GM19238 (cell line): ENCODE measurements around the gene HOXD12.

Source experiments
- DNase-seq: peaks from one replicate; pipeline ENCODE4 v3.0.0; 2011; ENCODE audit warnings: low spot score; ENCODE audit not compliant: insufficient read length

Gene HOXD12

GRCh38 chr2:176130957-176131847 lies 31.6 kb downstream of the HOXD12 start:
- no peak for DNase-seq

GRCh38 chr2:176131848-176132158 lies 32.2 kb downstream of the HOXD12 start:
- DNase-seq = no peak

- DNase-seq = no peak
These were observed 32.9 kb downstream of the HOXD12 start for GRCh38 chr2:176132205-176133171.

- no peak for DNase-seq
These were observed 33.8 kb downstream of the HOXD12 start for GRCh38 chr2:176133389-176133788.

- no peak for DNase-seq
These were observed 34.4 kb downstream of the HOXD12 start for GRCh38 chr2:176134035-176134434.

- no peak for DNase-seq
These were observed 35.4 kb downstream of the HOXD12 start for GRCh38 chr2:176135035-176135440.

- DNase-seq = no peak
These were observed 37.0 kb downstream of the HOXD12 start for GRCh38 chr2:176136374-176137251.

GRCh38 chr2:176137252-176137580 lies 37.6 kb downstream of the HOXD12 start:
- no peak for DNase-seq

- DNase-seq = no peak
These were observed 38.3 kb downstream of the HOXD12 start for GRCh38 chr2:176137906-176138305.

GRCh38 chr2:176138526-176138922 lies 38.9 kb downstream of the HOXD12 start:
- no peak for DNase-seq

- no peak for DNase-seq
These were observed 39.5 kb downstream of the HOXD12 start for GRCh38 chr2:176138923-176139660.

GRCh38 chr2:176139661-176140512 lies 40.3 kb downstream of the HOXD12 start:
- DNase-seq = no peak

GRCh38 chr2:176140513-176141317 lies 41.1 kb downstream of the HOXD12 start:
- DNase-seq = peak; percentile 92

- DNase-seq = no peak
These were observed 42.7 kb downstream of the HOXD12 start for GRCh38 chr2:176142281-176142680.

- no peak for DNase-seq
These were observed 45.7 kb downstream of the HOXD12 start for GRCh38 chr2:176145085-176145969.

- DNase-seq = no peak
These were observed 46.5 kb downstream of the HOXD12 start for GRCh38 chr2:176146101-176146500.

- no peak for DNase-seq
These were observed 47.0 kb downstream of the HOXD12 start for GRCh38 chr2:176146645-176147044.

GRCh38 chr2:176147210-176147799 lies 47.7 kb downstream of the HOXD12 start:
- DNase-seq = no peak
